Panc1 (cell line): ENCODE measurements around the gene NR4A1. TPM values are rescaled to one million over a fixed set of nuclear protein-coding genes. Genes with fewer than 3 reads are reported as not detected.

ENCODE experiments used
- ATAC-seq: fragments of 200-7000 bp; cut with Tn5 transposase; 2 replicates; pipeline ENCODE4 v1.9.1; 2020; ENCODE audit warnings: mild to moderate bottlenecking, moderate library complexity
- BruUV-seq: library from RNA; stranded (reverse); fragments of 400-500 nt; replicated peaks from 2 replicates; lab custom pipeline; 2021; lab: Mats Ljungman, UMichigan
- CTCF ChIA-PET: fragments of 300-600 bp; sonication (Branson Sonifier 250); formaldehyde crosslinking; loops from one replicate; lab custom pipeline; 2022; ENCODE audit warnings: antibody characterized with exemption; lab: Charles Lee
- POLR2A ChIA-PET: fragments of 300-600 bp; sonication (Branson Sonifier 250); formaldehyde crosslinking; loops from one replicate; lab custom pipeline; 2022; ENCODE audit warnings: antibody characterized with exemption; lab: Charles Lee
- DNase-seq: peaks from one replicate; pipeline ENCODE4 v3.0.0-alpha.2; 2010; ENCODE audit warnings: low read depth, low spot score
- H3K27ac ChIP-seq: 2 replicates; pipeline ENCODE4 v1.5.1; 2011; ENCODE audit warnings: mild to moderate bottlenecking, low read length, inconsistent platforms
- H3K27me3 ChIP-seq: fragments of 200-500 bp; sonication (Bioruptor generic); 2 replicates; pipeline ENCODE4 v1.6.0; 2014; ENCODE audit warnings: low read length, inconsistent platforms; ENCODE audit not compliant: control insufficient read depth, insufficient read depth
- H3K36me3 ChIP-seq: fragments of 200-500 bp; sonication (Bioruptor generic); 2 replicates; pipeline ENCODE4 v1.5.1; 2014; ENCODE audit warnings: inconsistent platforms, mild to moderate bottlenecking, low read length, moderate library complexity; ENCODE audit not compliant: control insufficient read depth, insufficient read depth
- H3K4me1 ChIP-seq: 2 replicates; pipeline ENCODE4 v1.5.1; 2011; ENCODE audit warnings: inconsistent platforms, mild to moderate bottlenecking, low read length, moderate library complexity; ENCODE audit not compliant: control insufficient read depth, insufficient read depth
- H3K4me3 ChIP-seq, 2 experiments: 2 replicates each; pipeline ENCODE4 v1.5.1; 2011 to 2012; ENCODE audit warnings: low read depth in 2 of 2, low read length in 2 of 2, mild to moderate bottlenecking in 2 of 2, inconsistent platforms in 1 of 2, moderate library complexity in 1 of 2
- H3K9me3 ChIP-seq: fragments of 200-500 bp; sonication (Bioruptor generic); 2 replicates; pipeline ENCODE4 v1.5.1; 2014; ENCODE audit warnings: low read depth, mild to moderate bottlenecking, inconsistent platforms, low read length, moderate library complexity; ENCODE audit not compliant: control insufficient read depth, insufficient read depth
- CTCF ChIP-seq: fragments of 450-650 bp; IDR thresholded peaks from 2 replicates; pipeline ENCODE4 v1.5.1; 2017; ENCODE audit warnings: mild to moderate bottlenecking
- POLR2AphosphoS5 ChIP-seq: IDR thresholded peaks from 2 replicates; pipeline ENCODE4 v1.6.1; 2012; ENCODE audit warnings: mild to moderate bottlenecking, low read depth, low read length, moderate library complexity
- REST ChIP-seq, 2 experiments: IDR thresholded peaks; 2 replicates each; pipeline ENCODE4 v1.6.1; 2011 to 2012; ENCODE audit warnings: low read depth in 2 of 2, control low read depth in 1 of 2, low read length in 1 of 2, mild to moderate bottlenecking in 1 of 2, moderate library complexity in 1 of 2; ENCODE audit not compliant: insufficient read depth in 1 of 2
- SIN3A ChIP-seq: IDR thresholded peaks from 2 replicates; pipeline ENCODE4 v1.6.1; 2012; ENCODE audit warnings: low read depth, mild to moderate bottlenecking, low read length, moderate library complexity, borderline replicate concordance; ENCODE audit not compliant: insufficient read depth
- TCF7L2 ChIP-seq: IDR thresholded peaks from 2 replicates; pipeline ENCODE4 v1.6.1; 2011; ENCODE audit warnings: mild to moderate bottlenecking, low read depth, low read length, inconsistent platforms
- in situ Hi-C: cut with HindIII; loops from 2 replicates; pipeline ENCODE4 v1.10.0; 2016; ENCODE audit warnings: low sequenced_read_pairs, low pct_unique_long_range_greater_than_20kb
- intact Hi-C: fragments of 100-400 bp; cut with micrococcal nuclease; formaldehyde crosslinking; loops from one replicate; pipeline ENCODE4 v1.10.0; 2022; ENCODE audit not compliant: unreplicated experiment
- total RNA-seq: library from RNA; stranded (reverse); gene quantifications from one replicate; pipeline ENCODE4 v1.2.1, GENCODE V29; 2021; ENCODE audit not compliant: unreplicated experiment

The NR4A1 gene
- total RNA-seq, 1 experiment from 2014 or later = 2.0 TPM

- DNase-seq = no peak
- POLR2A ChIA-PET = interaction anchor here (0.6 kb wide), 1 partner anchor 24 kb away, joined by 10 read pairs; no protein-coding TSS in a partner anchor
- Histone ChIP-seq H3K27ac (no peak overlapping the region), H3K36me3 (no peaks in the 10 kb centered on the region), H3K27me3 (no peaks in the 10 kb centered on the region), H3K9me3 (no peaks in the 10 kb centered on the region), H3K4me3 (no peak overlapping the region), H3K4me1 (no peaks in the 10 kb centered on the region)
- TF ChIP-seq TCF7L2 (no peak), POLR2AphosphoS5 (no peak)
- intact Hi-C loops = no loop called here
- ATAC-seq = no peak
- in situ Hi-C loops = no loop called here
- CTCF ChIA-PET = interaction anchor here (0.7 to 1.8 kb wide), 5 partner anchors 11 to 78 kb away, joined by 3 to 6 read pairs (median 3); partner anchors contain the start of gene ATG101
- BruUV-seq = no TSS peak
Measured at GRCh38 chr12:52044292-52044983, 6.8 kb upstream of the NR4A1 start.

- POLR2A ChIA-PET = no interaction called here
- no peak for DNase-seq
- Histone ChIP-seq H3K9me3 (no peaks in the 10 kb centered on the region), H3K4me3 (no peak overlapping the region), H3K4me1 (peaks cover 4% of the 10 kb centered on the region), H3K27me3 (no peaks in the 10 kb centered on the region), H3K27ac (no peak overlapping the region), H3K36me3 (no peaks in the 10 kb centered on the region)
- no peak for TF ChIP-seq SIN3A
- no peak for TF ChIP-seq POLR2AphosphoS5
- TF ChIP-seq TCF7L2 = no peak
- no peak for TF ChIP-seq CTCF
- no peak for TF ChIP-seq REST (IDR thresholded peaks at IDR 0.05; ENCODE audit: insufficient read depth in 1 of 2, low read depth in 2 of 2, low read length in 1 of 2)
- ATAC-seq = no peak
- CTCF ChIA-PET = no interaction called here
- BruUV-seq = no TSS peak
- in situ Hi-C loops = no loop called here
- intact Hi-C loops = no loop called here
Measured at GRCh38 chr12:52045794-52046199, 5.4 kb upstream of the NR4A1 start.

GRCh38 chr12:52046859-52047258 lies 4.4 kb upstream of the NR4A1 start:
- Histone ChIP-seq H3K4me1 (peaks cover 4% of the 10 kb centered on the region), H3K27me3 (no peaks in the 10 kb centered on the region), H3K4me3 (no peak overlapping the region), H3K36me3 (no peaks in the 10 kb centered on the region), H3K27ac (no peak overlapping the region), H3K9me3 (no peaks in the 10 kb centered on the region)
- TF ChIP-seq SIN3A (no peak), TCF7L2 (no peak), CTCF (no peak), POLR2AphosphoS5 (no peak), REST (IDR thresholded peaks at IDR 0.05; ENCODE audit: insufficient read depth in 1 of 2, low read depth in 2 of 2, low read length in 1 of 2) (no peak)
- BruUV-seq = no TSS peak
- in situ Hi-C loops = no loop called here
- intact Hi-C loops = no loop called here
- CTCF ChIA-PET = interaction anchor here (0.6 kb wide), 1 partner anchor 232 kb away, joined by 3 read pairs; no protein-coding TSS in a partner anchor
- no peak for DNase-seq
- POLR2A ChIA-PET = interaction anchor here (0.7 kb wide), 1 partner anchor 1282 kb away, joined by 3 read pairs; no protein-coding TSS in a partner anchor
- no peak for ATAC-seq
